NOMO-1 treated with dmso at 0.1 percent for 144 hours (cell line): ENCODE results near the gene WFDC1.

ENCODE experiments used
- DNase-seq: peaks from one replicate; lab custom pipeline; 2025; ENCODE audit not compliant: unreplicated experiment; lab: John Stamatoyannopoulos, UW

Gene WFDC1

DNA sequence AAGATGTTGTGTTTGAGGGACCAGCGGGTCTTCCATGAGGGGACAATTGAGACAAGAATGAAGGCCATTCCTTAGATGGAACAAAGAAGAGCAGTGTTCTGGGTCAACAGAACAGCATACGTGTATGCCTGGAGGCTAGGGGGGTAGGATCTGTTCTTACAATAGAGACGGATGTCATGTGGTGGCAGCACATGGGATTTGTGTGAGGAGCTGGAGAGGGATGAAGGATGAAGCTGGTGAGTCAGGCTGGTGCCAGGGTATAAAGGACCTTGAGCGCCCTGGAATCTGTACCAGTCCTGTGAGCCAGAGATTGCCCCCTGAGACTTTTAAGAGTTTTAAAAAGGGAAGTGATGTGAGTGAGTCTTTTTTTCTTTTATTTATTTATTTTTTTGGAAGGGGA, 22.8 kb upstream of the WFDC1 start:
- DNase-seq = no peak

DNA sequence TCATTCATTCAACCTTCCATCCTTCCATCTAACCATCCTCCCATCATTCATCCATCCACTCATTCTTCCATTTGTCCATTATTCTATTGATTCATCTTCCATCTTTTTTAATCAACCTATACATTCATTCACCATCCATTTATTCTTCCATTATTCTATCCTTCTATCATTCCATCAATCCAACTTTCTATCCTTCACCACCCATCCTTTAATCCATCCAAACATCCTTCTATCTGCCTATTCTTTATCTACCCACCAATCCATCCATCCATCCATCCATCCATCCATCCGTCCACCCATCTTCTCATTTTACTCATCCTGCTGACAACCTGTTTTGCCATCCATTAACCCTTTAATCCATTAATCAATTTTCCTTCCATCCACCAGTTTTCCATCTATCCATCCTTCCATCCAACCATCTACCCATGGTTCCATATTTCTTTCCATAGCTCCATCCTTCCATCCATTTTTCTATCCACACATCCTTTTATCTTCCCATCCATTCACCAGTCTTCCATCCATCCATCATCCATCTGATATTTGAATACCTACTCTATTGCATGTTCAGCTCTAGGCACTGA, 21.8 kb upstream of the WFDC1 start:
- no peak for DNase-seq

DNA sequence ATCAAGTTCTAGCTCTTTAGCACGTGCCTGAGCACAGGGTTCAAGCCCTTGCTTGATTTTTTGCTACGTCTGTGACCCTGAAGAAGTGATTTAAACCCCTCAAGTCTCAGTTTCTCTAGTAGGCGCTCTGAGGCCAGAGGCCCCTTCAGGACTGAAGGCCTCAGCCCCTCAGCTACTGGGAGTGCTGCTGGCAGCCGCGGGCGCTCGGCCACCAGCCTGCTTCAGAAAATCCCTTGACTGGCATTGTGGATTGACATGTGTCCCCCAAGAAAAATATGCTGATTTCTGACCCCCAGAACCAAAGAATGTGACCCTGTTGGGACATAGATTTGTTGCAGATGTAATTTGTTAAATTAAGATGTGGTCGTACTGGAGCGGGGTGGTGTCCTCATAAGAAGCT, 20.2 kb upstream of the WFDC1 start:
- no peak for DNase-seq

DNA sequence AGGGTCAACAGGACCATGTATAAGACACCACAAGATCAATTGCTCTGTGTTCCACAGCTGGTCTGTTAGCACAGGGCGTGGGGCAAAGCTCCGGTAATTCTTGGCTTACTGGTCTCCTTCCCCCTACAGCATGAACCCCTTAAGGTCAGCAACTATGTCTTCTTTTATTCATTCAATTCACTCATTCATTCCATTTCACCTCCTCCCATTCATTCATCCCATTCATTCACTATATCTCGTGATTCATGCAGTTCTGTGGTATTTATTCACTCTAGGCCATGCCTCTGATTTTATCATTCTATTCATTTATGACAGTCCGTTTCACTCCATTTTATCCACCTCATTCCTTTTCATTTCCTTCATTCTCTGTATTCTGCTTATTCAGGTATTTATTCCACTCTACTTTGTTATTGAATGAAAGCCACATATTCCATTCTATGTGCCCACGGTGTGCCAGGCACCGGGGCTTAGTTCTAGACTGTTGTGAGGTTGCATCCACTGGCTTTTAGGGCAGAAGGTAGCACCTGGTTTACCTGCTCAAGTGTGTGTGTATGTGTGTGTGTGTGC, 19.0 kb upstream of the WFDC1 start:
- no peak for DNase-seq

DNA sequence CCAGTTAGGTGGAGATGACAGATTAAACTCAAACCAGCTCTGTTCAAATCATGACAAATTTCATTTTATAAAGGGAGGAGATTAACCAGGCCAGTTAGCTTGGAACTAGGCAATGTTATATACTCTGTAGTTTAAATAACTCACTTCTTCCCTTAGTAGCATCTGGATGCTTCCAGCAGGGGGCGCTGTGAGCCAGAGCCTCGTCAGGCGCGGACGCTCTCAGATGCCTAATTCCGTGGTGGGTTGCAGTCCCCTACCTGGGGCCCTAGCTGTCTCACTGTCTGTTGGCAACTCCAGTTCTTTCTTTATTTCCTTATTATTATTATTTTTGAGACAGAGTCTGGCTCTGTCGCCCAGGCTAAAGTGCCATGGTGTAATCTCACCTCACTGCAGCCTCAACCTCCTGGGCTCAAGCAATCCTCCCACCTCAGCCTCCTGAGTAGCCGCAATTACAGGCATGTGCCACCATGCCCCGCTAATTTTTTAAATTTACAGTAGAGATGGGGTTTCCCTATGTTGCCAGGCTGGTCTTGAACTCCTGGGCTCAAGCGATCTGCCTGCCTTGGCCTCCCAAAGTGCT, 17.3 kb upstream of the WFDC1 start:
- no peak for DNase-seq

DNA sequence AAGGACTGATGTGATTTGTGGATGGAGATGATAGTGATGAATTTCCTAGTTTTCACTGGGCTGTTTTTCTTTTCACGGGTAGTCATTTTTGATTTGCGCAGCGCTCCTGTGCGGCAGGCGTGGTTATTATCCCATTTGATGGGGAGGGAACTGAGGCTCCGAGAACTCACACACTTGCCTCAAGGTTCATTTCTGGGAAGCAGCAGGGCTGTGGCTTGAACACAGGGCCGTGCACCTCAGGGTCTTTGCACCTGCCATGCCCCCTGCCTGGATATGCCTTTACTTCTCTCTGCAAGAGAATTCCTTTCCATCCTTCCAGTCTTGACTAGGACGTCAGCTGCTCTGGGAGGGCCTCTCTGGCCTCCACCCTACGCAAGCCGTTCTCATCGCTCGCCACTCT, 16.3 kb upstream of the WFDC1 start:
- DNase-seq = no peak

DNA sequence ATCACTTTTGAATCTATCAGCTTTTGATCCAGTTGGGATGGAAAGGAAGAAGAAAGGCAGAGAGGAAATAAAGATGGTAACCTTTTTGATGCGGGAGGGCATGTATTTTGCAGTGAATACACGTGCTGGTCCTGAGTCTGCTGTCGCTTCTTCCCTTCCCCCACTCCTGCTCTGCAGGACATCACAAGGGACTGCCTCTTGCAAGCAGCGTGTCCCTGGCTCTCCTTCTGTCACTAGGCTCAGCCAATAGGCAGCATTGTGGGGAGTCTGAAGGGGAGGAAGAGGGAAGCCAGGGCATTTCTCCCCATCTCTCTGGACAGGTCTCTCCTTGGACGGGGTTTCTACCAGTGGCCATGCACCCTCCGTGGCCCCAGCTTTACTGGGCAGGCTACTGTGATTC, 15.7 kb upstream of the WFDC1 start:
- no peak for DNase-seq

DNA sequence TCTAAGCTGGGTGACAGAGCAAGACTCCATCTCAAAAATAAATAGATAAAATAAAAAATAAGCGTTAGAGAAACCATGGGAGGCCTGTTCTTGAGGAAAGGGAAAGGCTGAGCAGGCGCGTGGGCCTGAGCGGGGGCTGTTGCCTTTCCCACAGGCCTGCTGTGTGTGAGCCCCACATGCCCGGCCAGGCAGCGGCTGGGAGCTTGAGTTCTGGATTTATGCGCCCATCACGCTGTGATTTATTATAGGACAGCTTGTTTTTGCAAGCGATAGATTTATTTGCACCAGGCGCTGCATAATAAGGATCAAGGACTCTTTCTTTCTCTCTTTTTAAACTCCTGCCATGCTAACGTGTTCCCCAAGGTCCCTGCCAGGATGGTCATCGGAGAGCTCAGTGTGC, 14.8 kb upstream of the WFDC1 start:
- no peak for DNase-seq

DNA sequence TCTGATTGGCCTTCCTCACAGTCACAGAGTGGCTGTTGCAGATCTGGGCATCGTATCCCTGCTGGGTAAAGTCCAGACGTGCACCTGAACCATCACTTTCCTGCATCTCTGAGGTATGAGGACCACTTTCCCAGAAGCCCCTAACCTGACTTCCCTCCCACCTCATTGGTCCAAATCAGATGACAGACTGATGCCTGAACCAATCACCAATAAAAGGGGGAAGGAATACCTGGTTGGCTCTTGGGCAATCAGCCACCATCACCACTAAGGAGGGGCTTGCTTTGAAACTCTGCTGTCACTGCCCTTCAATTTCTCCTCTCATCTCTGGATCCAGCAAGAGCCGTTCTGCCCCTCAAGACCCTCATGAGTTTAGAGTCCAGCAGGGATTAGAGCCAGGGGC, 13.6 kb upstream of the WFDC1 start:
- no peak for DNase-seq

DNA sequence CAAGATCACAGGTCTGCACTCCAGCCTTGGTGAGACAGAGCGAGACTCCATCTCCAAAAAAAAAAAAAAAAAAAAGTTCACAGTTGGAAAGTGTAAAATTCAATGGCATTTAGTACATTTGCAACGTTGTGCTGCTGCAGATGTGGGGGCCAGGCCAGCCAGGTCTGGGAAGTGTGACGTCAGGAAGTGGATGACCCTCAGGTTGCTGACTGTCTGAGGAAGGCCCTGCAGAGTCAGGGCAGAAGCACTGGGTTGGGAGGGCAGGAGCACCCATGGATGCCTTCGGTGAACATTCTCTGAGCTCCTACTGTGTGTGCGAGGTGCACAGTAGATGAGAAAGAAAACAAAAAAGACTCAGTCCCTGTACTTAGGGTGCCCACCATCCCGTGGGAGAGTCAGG, 12.1 kb upstream of the WFDC1 start:
- no peak for DNase-seq

DNA sequence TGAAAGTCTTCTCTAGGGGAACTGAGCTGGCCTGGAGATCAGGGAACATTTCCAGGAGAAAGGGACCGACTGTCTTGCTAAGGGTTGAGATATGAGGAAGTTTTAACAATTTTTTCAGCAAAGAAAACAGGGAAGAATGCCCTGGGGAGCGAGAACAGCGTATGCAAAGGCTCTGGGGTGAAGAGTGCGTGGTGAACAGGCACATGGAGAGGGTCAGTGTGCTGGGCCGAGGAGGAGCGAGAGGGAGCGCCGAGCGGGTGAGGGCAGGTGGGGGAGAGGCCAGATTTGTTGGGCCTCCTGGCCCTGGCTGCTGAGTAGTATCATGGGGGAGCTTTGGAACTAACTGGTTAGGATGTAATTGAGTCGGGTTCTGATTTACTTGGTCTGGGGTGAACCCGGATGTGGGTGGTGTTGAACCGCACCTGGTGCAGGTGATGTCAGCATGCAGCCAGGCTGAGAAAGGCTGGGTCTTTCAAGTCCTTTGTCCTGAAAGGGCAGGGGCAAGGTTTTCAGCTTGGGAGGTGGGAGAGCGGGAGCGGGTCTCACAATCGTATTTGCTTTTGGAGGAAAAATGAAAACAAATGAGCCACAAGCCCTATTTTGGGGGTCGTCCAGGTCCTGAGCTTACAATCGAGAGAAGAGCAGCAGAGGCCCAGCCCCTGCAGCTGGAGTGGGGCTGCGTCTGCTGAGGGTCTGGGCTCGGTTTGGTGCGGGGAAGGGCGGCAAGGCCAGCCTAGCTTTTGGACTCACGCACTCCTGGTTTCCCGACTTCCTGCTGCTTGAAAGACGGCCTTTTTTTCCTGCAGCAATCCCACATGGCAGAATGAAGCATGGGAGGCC, 11.1 kb upstream of the WFDC1 start:
- no peak for DNase-seq

DNA sequence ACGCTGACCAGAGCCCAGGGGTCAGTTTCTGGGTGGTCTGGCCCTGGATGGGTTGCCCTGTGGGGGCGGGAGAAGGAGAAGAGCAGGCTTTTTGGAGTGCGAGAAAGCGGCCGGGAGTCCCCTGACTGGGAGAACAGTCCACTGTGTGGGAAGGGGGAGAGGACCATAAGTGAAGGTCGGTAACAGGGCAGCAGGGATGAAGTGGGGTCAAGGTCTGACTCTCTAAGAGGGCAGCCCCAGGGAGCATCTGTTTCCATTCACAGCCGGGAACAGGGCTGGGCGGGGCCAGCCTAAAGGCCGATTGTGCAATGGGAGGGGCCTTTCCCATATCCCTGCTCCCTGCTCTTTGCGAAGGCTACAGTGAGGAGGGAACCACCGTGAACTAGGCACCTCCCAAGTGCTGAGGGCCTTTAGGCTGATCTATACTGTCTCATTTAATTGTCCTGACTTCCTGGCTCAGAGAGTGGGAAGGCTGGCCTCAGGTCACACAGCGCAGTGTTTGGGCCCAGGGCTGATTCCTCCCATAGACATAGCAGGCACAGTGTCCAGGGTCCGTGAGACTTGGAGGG, 10.4 kb upstream of the WFDC1 start:
- DNase-seq = no peak

DNA sequence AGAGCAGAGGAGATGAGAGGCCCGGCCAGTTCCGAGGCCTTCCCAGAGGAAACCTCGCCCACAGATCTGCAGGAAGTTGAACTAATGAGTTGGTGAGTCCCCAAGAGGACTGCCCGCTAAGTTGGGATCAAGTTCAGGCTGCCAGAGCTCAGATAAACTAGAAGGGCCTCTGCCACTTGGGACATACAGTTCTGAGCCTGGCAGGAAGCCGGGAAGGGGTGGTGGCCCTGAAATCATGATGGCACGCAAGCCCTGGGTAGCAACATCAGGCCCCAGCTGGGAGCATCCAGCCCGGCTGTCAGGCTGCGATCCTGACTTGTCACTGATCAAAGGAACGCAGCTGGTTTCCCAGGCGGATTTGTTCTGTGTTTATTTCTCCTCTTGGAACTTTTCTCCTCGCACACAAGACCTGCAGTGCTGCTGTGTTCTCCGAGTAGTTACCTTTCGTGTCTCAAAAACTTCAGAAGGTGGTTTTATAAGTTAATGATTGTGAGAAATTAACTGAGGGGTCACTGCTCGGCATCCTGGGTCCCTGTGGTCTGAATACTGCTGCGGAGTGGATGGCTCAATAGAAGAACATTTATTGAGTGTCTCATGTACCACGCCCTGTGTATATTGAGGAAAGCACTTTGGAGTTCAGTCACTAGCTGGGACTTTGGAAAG, 8.0 kb upstream of the WFDC1 start:
- no peak for DNase-seq

DNA sequence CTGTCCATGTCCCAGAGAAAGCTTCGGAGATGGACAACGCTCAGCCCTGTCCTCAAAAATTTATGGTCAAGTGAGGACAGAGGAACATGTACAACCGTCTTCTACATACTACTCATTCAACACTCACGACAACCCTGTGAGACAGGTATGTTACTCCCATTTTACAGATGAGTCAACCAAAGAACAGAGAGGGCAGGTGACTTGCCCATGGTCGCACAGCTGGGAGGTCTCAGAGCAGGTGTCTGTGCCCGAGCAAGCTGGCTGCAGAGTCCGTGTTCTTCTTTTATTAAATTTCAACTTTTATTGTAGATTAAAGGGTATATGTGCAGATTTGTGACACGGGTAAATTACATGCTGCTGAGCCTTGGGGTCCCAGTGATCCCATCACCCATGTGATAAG, 5.8 kb upstream of the WFDC1 start:
- no peak for DNase-seq

DNA sequence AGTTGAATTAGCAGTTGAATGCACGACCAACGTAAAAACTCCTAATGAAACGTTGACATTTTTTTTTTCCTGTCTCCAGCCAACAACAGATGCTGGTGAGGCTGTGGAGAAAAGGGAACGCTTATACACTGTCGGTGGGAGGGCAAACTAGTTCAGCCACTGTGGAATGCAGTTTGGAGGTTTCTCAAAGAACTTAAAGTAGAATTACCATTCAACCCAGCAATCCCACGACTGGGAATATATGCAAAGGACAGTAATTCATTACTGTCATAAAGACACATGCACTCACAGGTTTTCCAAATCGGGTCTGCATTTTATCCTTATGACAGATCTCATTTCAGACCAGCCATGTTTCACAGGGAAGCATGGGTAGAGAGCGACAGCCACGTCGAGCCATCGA, 3.5 kb upstream of the WFDC1 start:
- no peak for DNase-seq

DNA sequence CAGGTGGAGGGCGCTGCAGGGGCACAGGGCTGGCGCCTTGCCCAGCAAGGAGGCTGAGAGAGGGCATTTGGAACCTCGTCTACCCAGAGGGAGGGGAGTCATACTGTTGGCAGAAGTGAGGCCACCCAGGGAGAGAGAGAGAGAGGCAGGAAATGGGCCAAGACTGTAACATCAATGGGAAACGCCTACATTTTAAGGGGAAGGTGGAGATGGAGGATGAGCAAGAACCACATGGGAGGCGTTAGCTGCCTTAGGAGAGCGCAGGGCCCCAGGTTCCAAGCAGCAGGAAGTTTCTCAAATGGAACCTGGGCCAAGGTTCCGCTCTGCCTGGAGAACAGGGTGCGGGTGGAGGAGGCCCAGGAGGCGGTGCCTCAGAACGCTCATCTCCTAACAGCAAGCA, 2.7 kb upstream of the WFDC1 start:
- DNase-seq = peak; percentile 55

DNA sequence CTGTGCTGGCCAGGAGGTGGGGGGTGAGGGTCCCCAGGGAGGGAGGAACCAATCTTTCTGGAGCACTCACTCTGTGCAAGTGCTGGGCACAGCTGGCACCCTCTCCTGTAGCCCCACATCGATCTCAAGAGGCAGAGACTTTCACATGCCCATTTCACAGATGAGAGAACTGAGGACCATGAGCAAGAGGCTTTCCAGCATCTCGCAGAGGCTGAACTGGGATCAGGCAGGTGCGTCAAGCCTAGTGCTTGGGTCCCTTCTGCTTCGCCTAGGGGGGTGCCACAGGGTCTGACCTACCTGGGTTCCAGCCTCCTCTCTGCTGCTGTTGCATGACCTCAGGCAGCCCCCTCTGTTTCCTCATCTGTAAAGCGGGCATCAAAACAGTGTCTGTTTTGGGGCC, 1.3 kb upstream of the WFDC1 start:
- DNase-seq = no peak

DNA sequence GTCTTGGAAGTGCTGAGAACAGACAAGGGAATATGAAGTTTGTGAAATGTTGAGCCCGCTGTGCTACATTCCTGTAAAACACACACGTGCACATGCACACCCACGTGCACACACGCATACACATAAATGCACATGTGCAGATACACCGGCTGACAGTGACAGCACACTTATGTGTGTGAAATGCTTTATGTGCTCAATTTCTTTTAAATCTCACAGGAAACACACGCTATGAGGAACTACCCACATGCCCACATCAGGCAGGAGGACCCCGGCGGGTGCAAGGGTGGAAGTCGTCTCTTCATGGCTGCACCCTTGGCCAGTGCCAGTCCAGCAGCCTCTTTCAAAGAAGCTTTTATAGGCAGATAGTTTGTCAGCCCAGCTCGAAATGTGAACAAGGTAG, 561 bp upstream of the WFDC1 start:
- no peak for DNase-seq

DNA sequence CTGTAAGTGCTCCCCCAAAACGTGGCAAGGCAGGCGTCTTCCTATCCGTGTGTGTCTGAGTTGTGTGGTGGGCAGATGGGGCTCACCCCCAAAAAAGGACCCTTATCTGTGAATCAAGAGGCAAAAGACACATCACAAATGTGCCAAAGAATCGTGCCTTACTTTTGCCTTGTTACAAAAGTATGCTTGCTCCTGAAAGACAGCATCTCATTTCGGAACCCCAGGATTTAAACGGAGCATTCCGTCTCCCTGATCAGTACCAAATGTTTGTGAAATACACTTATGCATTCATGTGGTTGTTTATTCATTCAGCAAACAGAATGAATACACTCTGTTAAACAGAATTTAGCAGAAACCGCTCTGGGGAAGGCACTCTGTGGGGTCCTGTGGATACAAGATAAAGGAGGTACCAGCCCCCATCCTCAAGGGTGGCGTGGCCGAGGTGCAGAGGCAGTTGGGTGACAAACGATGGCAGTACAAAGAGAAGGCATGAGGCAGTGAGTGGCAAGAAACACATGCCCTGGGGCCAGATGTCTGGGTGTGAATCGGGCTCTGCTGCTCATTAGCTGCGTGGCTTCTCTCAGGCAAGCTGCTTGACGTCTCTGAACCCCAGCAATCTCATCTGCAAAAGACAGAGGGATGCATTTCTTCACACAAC, 654 bp downstream of the WFDC1 start:
- DNase-seq = no peak

DNA sequence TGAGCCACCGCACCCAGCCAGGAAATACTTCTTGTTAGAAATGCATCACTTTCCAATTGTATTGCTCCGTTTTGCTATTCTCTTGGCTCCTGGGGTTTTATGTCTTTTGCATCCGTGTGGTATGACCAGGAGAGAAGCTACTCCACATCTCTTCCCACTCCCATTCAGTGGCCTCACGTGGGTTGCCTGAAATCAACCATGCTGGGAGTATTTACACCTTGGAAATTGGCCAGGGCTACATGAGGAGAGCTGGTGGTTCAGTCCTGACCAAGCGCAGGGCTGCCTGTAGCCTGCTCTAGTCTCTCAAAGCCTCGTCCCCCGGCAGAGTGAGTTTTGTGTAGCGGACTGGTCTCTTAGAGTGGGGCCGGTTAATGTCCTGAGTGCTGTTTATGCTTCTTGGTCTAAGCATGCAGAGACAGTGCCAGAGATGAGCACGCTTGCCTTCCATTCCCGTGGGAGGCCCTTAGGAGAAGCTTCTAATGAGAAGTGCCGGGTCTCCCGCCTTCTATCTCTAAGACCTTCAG, 3.8 kb downstream of the WFDC1 start:
- DNase-seq = no peak
